Stimulated activated CD8-positive, alpha-beta memory T cell treated with anti-CD3 and anti-CD28 coated beads, Interleukin-4, amount 100 ng/mL, for 1 hour (primary cell): ENCODE data around the gene PTPRG.

Source experiments
- DNase-seq, 2 donors: peaks; one replicate each; pipeline ENCODE4 v3.0.0-alpha.2; 2020; ENCODE audit warnings: low read depth in 2 of 2, low spot score in 1 of 2

PTPRG gene

DNA sequence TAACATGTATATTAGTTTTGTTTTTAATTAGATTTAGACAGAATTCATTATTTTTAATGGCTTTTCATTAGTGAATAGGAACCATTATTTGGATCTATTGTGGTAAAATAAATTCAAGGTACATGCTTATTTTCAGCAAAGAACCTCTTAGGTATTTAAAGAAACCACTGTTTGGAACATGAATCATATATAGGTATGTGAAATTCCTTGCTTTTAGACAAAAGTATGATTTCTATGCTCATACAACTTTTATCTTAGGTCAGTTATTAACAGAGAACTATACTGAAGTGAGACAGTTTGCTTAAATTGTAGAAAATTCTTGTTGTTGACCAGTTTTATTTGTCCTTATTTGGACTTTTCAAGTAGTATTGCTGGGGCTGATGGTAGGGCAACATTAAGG, 422.1 kb downstream of the PTPRG start:
- DNase-seq, result no peak

DNA sequence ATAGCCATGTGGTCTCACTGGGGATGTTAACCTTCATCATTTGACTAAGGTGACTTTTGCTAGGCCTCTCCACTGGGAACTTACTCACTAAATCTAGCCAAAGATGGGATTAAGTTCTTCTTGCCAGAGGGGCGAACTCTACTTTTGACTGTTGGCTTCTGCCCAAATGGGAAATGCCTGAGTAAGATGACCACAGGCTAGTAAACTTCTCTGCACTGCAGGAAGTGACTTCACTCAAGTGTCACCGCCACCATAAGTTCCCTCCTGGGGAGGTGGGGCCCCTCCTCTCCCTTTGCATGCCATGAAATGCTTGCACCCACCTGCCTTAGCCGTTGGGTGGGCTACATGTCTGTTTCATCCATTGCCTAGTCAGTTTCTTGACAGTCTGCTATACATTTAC, 423.6 kb downstream of the PTPRG start:
- DNase-seq, result no peak

DNA sequence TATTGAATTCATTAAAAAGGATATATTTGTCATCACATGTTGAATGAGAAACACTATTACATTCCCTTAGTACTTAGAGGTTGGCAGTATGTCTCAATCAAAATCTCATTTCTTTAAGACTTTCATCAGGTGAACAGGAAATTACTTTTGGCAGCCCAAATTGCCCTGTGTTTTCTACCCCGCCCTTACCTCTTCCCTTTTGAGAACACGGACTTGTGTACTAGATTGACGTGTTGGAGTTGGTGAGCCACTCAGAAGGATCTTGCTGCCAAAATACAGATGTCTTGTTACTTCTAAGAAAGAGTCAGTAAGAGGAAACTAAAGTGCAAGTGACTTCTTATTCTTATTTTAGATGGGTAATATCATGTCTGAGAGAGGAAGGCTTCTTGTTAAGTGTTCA, 425.1 kb downstream of the PTPRG start:
- DNase-seq, result no peak

DNA sequence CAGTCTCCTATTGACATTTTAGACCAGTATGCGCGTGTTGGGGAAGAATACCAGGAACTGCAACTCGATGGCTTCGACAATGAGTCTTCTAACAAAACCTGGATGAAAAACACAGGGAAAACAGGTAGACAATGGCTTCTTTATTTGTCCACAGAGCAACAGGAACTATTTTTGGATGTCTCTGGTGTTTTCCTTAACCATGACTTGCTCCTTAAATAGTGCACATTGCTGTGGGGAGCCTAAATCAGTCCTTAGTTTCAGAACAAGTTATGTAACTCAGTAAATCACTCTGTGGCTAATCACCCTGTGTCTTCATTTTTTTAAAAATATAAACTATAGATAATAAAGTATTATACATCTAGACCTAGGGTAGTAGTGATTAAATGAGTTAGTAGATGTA, 428.3 kb downstream of the PTPRG start:
- DNase-seq, result no peak

DNA sequence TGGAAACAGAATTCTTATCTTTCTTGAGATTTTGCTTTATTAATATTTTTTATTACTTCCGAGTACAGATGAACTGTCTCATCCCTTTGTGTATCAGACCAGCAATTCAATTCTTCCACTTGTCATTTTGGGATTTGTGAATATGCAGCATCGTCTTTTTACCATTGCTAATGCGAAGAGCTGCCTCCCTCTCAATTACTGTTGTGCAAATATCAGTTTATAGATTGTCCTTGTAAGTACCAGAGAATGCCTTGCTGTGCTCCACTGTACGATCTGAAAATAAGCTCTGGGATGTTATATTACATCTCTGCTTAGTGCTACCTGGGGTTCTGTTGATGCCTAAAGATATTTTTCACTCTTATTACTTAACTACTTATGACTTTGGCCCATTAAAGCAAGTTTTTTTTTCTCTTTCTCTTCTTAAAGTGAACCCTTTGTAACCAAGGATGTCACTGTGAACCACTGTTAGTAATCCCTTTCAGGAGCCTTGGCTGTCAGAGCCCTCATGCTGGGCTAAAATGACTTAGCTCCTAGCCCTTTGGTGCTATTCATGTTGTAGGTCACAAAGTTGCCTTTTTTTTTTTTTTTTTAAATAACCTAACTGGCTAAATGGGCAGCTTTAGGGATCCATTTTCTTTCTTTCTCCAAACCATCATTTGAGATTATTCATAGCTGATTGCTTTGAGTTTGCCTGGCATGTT, 429.1 kb downstream of the PTPRG start:
- no peak for DNase-seq

DNA sequence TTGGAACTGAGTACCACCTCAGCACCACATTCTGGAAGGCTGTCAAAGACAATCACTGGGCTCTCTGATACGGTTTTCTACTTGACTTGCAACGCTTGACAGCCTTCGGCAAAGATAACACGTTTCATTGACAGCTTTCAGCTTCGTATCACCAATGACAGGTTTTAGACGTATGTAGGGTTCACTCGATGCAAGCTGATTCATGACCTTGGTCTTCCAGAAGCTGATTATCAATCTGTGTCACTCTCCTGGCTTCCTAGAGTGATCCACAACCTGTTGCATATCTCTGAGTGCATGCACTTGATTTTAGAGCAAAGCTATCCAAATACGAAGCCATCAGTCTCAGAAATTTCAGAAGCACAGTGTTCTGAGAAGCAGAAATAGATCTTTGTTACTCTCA, 430.3 kb downstream of the PTPRG start:
- DNase-seq, result no peak

DNA sequence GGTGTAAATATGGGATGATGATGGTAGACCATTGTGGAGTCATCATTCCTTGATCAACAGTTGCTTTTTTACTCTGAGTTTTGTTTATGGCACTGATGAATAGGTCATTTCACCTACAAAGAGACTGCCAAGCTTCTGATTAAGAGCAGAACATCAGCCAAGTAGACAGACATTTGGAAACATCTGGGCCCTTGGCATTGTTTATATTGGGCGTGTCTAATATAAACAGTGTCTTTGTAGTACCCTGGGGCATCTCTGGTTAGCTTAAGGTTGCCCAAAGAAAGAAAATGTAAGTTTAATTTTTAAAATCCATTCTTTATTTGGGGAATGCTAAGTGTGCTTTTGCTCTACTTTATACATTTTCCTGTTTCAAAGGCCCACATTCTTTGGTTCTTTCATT, 435.0 kb downstream of the PTPRG start:
- DNase-seq, result no peak

DNA sequence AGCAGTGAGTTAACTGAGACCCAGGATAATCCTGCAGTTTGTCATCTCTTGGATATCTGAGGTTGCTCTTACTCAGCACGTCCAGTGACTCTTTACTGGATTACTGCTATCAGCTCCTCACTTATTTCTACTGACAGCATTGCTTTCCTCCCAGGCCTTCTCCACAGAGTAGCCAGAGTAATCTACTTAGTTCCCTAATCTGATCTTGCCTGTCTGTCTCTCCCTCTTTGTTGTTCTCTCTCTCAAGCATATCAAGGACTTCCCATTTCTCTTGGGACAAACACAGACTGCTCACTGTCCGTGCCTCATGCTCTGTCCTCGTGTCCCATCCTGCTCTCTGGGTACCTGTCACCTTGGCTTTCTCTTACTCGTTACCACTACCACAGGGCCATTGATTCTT, 435.7 kb downstream of the PTPRG start:
- DNase-seq, result no peak

DNA sequence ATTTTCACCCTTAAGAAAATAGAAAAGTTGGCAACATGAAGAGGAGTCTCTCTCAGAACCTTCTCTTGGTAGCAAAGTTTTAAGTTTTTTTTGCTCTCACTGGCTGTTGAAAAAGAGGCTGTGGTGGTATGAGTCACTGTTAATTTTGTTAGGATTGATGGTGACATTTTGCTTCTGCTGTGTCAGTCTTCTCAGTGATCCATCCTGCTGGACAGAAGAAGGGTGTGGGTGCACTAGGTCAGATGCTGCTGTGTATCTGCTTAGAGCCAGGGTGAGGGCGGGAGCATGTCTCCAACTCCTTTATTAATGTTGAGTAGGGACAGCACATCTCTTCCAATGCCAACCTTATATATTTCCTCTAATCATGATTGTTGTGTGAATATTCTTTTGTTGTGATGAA, 442.5 kb downstream of the PTPRG start:
- no peak for DNase-seq

DNA sequence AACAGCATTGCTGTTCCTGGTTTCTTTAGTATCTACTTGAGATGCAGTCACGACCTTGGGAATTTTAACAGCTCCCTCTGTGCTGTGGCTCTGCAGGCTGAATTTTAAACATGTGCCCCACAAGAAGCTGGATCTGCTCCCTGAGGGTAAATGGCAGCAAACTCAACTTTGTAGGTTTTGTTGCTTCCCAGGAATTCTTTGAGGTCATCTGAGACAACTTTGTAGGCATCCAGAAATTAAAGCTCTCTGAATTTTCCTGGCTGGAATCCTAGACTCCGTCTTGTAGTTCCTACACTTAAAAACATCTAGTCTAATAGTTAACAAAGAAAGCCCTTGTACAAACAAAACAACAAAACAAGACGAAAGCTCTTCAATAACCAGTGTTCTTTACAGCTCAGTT, 445.7 kb downstream of the PTPRG start:
- no peak for DNase-seq

DNA sequence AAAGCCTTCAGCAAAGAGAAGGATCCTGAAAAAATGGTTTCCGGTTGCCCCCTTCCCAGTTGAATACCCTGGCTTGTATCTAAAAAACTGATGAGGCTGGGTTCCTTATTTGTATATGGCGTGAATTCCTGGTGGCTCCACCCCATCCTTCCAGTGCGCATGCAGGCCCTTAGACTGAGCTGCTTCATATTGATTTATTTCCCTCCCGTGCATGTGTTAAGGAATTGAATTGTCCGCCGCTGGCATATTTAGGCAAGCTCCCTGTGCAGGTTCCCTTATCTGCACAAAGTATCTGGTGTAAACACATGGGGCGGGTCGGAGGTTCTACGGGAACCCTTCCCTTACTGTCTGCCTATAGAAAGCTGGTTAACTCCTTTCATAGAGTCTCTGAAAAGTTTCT, 449.6 kb downstream of the PTPRG start:
- DNase-seq, result no peak

DNA sequence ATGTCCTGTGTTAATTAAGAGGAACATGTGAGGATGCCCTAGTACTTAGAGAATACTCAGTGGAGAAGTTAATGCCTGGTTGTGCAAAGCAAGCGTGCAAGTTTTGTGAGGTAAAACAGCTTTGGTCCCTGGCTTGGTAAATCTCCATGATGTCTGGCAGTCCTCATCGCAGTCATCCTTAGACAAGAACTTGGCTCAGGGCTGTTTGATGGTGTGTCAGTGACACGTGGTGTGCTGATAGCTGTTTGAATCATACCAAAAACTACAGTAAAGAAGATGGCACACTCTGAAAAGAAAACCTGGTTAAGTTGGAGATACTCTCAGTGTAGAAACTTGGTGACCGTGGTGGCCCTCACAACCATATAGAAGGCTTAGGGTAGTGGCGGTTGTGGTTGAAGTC, 450.3 kb downstream of the PTPRG start:
- DNase-seq, result no peak

DNA sequence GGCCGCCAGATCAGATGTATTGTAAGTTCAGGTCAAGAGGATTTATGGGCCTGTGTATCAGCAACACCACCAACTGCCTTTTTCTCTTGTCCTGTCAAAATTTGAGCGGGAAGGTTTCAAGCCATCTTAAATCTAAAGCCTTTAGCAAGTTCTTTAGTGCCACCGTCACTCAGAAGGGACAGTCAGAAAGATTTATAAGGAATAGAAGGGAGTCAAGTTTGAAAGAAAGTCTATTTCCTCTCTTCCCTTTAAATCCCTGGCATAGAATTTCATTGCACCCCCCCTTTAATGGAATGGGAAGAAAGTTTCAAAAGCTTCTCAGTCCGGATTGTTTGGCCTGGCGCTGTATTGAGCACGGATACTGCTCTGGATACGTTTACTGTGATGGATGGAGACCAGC, 452.6 kb downstream of the PTPRG start:
- DNase-seq, result no peak

DNA sequence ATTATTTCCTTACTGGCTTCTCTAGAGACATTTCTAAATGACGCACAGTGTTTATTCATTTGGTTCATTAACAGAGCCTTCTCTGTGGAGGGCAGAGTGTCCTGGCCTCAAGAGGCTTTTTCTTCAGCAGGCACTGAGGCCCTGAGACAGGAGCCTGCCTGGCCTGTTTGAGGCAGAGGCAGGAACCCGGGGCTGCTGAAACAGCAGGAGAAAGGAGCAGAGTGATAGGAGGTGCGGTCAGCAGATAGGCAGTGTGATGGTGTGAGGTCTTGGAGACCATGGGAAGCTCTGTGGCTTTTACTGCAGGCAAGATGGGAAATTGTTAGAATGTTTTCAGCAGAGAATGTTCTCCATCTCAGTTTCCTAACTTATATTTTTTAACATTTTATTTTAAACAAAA, 453.7 kb downstream of the PTPRG start:
- DNase-seq, result no peak

DNA sequence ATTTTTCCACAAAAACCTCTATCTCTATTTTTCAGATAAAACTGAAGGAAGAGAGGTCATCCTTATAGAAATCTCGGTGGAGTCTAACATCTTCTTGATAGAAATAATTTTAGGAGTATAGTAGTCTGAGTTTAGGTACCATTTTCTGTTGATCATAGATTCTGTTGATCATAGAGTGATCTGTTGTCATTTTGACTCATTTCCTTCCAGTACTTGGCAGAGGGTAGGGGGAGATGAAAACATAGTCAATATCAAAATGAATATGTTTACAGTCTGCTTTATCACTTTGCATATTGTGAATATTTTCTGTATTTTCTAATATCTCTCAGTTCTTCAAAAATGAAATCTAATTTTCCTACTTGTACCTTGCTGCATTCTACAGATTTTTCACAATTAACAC, 458.5 kb downstream of the PTPRG start:
- DNase-seq, result no peak

DNA sequence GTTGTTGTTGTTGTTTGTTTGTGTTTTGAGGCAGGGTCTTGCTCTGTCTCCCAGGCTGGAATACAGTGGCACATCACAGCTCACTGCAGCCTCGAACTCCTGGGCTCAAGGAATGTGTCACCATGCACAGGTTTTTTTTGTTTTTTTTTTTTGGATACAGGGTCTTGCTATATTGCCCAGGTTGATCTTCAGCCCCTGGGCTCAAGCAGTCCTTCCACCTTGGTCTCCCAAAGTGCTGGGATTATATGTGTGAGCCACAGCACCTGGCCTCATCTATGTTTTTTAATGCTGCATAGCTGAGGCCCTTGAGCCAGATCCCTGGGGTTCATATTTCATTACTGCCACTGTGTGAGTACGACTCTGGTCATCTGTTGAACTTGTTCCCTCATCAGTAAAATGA, 459.3 kb downstream of the PTPRG start:
- no peak for DNase-seq

DNA sequence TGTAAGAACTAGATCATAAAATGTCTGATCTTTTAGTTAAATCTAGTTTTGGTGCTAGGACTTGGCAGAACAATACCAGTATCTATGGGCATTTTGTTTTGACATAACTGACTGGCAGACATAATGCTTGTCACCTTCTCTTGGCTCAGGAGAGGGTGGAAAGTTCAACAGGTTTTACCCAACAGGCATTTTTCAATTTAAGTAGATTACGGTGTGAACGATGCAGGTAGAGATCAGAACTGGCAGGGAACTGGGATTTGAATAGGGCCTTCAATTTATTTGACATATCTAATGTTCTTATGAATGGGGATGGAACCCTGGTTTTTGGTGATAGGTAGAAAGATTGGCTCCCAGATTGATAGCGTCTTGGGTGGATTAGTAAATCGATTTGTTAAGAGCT, 460.9 kb downstream of the PTPRG start:
- DNase-seq, result no peak

DNA sequence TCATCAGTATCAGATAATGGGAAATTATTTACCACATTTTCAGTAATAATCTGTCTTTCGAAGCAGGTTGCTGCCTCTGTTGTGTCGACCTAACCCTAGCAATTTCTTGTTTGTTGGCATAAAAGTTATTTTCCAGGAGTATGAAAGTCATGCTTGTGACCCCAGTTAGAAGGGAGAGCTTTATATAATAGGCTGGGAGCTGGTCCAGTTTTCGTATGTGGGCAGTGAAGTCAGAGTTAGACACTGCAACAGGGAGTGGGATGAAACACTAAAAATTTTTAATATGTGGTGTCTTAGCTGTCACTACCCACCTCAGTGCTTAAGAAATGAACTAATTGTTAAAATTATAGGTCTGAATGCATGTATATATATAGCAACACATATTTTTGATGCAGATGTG, 463.5 kb downstream of the PTPRG start:
- DNase-seq, result no peak

DNA sequence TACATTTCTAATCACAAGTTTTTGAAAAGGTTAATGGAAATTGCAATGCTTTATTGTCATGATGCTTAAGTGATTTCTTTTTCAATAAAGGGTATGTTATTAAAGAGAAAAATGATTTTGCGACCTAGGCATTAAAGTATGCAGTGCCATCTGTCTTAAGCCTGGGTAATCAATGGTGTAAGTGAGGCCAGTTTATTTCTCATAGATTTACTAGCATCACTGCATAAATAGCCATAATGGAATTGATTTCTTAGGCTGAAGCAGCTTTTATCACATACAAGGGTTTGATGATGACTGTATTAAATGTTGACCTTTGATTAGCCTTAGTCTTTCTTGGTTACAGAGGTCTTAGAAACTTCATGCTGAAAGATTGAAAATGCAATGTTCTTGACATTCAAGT, 464.5 kb downstream of the PTPRG start:
- no peak for DNase-seq

DNA sequence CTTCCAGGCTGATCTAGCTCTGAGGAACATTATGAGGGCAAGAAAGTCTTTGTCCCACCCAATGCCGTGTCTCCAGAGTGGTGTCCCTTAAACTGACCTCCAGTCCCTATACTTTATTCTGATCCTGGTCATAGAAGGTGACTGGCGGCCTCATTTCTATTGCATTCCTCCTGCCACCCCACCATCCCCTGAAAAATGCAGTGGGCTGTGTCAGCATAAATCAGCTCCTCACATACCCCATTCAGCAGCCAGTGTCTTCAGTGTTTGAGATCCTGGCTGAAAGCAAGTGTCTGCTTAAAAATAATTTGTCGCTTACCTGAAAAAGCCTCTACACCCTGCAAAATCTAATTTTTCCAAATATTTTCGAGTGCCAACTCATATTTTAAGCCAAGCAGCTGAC, 465.9 kb downstream of the PTPRG start:
- no peak for DNase-seq

DNA sequence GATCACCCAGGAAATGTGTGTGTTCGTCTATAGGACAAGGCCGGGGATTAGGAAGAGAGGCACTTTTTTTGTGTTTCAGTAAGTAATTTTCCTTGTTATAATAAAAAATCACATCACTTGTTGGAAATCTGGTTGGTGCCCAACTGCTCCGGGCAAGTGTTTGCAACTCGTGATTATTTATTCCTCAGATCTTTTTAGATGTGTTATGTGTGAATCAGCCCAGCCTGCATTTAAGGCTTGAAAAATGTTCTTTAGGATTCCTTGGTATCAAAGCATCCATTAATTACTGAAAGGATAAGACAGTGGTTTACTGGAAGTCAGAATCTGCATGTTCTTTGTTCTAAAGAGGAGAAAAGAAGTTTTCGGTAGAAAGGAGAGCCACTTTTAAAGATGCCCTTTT, 466.4 kb downstream of the PTPRG start:
- no peak for DNase-seq

DNA sequence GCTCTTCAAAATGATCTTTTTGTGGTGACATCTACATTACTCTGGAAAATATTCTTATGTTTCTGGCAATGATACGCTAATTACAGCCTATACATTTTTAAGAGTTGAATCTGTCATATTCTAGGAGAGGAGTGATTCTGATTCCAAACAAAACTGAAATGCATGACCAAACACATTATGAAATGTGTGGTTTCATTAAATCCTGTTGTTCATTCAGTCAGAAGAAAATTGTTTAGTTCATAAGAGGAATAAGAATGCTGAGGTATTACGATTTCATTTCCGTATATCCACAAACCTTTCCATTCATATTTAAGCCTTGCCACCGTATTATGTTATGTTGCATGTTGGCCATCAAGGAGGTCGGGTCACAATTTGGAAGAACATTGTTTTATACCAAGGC, 466.9 kb downstream of the PTPRG start:
- DNase-seq, result no peak

DNA sequence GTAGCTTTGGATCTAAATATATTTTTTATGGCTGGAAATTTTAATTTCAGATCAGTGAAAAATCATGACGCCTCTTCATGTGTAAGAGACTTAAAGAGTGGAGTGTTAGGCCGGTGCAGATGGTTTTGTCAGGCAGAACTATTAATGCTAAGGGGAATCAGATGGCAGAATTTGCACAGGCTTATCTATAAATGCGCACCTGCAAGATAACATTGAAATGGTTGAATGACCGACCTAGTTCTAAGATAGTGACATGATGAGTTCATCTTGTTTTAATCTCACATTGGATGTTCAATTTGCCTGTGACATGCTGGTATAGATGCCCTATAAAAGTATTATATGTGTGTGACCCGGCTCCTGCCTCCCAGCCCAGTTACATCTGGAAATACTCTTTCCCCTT, 471.4 kb downstream of the PTPRG start:
- DNase-seq, result no peak
